GM10248 (cell line): Measurements from ENCODE around the gene GOLPH3.
"Not testable (repeated sequence)": the region's sequence is repeated elsewhere in the genome, so short reads cannot be mapped to it uniquely, and the experiment has no call there.

ENCODE experiments used
- CTCF ChIA-PET: fragments of 300-600 bp; sonication (Branson Sonifier 250); formaldehyde crosslinking; extraction: SDS; loops from one replicate; lab custom pipeline; 2021; ENCODE audit warnings: antibody characterized with exemption; lab: Yijun Ruan, JAX
- POLR2A ChIA-PET: fragments of 350-650 bp; sonication (Branson Sonifier 250); formaldehyde crosslinking; extraction: SDS; loops from one replicate; lab custom pipeline; 2020; ENCODE audit warnings: antibody characterized with exemption; lab: Yijun Ruan, JAX
- DNase-seq: peaks from one replicate; pipeline ENCODE4 v3.0.0; 2012; ENCODE audit errors: extremely low spot score
- TF ChIP-seq, protein P1 (sequence below): IDR thresholded peaks from 2 replicates; pipeline ENCODE4 v1.5.1; 2012; ENCODE audit warnings: mild to moderate bottlenecking, low read depth; ENCODE audit errors: extremely low read depth, missing control alignments, control extremely low read depth

The GOLPH3 gene

DNA sequence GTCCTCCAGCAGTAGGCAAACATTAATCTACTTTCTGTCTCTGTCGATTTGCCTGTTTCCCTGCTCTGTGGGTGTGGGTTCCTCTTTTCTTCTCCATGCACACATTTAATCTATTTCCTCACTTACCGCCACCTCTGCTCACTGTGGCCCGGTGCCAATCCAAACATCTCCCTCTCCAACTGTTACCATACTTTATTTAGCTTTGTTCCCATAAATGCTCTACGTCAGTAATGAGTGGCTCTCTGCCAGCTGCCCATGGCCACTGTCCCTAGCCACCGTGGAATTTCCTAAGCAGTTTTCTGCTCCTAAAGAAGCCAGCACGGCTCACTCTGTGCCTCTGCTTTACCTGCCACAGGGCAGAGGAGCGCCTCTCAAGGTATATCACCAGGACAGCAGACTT lies 19.5 kb upstream of the GOLPH3 start:
- no peak for DNase-seq
- ChIA-PET CTCF (no interaction called here), POLR2A (no interaction called here)
- TF ChIP-seq, protein P1, sequence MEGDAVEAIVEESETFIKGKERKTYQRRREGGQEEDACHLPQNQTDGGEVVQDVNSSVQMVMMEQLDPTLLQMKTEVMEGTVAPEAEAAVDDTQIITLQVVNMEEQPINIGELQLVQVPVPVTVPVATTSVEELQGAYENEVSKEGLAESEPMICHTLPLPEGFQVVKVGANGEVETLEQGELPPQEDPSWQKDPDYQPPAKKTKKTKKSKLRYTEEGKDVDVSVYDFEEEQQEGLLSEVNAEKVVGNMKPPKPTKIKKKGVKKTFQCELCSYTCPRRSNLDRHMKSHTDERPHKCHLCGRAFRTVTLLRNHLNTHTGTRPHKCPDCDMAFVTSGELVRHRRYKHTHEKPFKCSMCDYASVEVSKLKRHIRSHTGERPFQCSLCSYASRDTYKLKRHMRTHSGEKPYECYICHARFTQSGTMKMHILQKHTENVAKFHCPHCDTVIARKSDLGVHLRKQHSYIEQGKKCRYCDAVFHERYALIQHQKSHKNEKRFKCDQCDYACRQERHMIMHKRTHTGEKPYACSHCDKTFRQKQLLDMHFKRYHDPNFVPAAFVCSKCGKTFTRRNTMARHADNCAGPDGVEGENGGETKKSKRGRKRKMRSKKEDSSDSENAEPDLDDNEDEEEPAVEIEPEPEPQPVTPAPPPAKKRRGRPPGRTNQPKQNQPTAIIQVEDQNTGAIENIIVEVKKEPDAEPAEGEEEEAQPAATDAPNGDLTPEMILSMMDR = no peak

DNA sequence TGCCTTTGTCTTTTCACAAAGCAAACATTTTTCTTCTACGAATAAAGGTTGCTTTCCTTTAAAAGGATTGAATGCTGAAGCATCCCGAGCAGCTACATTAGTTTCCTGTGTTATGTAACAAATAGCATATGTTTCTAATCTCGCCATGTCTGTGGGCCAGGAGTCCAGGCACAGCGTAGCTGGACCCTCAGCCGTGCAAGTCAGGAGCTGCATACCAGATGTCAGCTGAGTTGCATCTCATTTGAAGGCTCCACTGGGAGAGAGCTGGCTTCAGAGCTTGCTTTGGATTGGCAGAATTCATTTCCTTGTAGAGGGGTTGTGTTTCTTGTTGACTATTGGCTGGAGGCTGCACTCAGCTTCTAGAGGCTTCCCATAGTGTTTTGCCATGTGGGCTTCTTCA lies 16.0 kb upstream of the GOLPH3 start:
- ChIA-PET CTCF (interaction anchor here (0.8 to 1.3 kb wide), 4 partner anchors 12 to 42 kb away, joined by 3 to 4 read pairs (median 3); partner anchors contain the start of gene GOLPH3), POLR2A (interaction anchor here (0.6 kb wide), 1 partner anchor 273 kb away, joined by 3 read pairs; no protein-coding TSS in a partner anchor)
- TF ChIP-seq, protein P1 = no peak
- no peak for DNase-seq

DNA sequence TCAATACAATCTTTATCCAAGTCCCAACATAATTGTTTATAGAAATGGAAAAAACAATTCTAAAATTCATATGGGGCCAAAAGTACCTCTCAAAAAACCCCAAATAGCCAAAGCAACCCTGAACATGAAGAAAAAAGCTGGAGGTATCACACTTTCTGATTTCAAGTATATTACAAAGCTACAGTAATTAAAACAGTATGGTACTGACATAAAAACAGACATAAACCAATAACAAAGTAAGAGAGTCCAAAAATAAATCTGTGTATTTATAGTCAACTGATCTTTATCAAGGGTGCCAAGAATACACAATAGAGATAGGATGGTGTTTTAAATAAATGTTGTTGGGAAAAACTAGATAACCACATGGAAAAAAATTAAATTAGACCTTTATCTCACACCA lies 13.6 kb upstream of the GOLPH3 start:
- no peak for DNase-seq
- ChIA-PET CTCF (no interaction called here), POLR2A (no interaction called here)
- TF ChIP-seq, protein P1 = no peak

DNA sequence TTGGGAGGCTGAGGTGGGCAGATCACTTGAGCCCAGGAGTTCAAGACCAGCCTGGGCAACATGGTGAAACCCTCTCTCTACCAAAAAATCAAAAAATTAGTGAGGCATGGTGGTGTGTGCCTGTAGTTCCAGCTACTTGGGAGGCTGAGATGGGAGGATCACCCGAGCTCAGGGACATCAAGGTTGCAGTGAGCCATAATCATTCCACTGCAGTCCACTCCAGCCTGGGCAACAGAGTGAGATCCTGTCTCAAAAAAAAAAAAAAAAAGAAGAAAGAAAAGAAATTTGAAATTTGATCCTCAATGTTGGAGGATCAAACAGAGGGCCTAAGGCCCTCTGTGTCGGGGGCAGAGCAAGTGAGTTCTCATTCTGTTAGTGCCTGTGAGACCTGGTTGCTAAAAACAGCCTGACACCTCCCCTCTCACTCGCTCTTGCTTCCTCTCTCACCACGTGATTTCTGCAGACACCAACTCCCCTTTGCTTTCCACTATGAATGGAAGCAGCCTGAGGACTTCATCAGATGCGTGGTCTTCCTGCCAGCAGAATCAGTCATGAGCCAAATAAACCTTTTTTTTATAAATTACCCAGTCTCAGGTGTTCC lies 8.4 kb upstream of the GOLPH3 start:
- ChIA-PET CTCF (interaction anchor here (0.9 kb wide), 1 partner anchor 50 kb away, joined by 3 read pairs; no protein-coding TSS in a partner anchor), POLR2A (interaction anchor here (0.6 to 0.9 kb wide), 3 partner anchors 9 to 159 kb away, joined by 3 to 4 read pairs (median 3); partner anchors contain the start of gene GOLPH3)
- DNase-seq = peak; percentile 57
- TF ChIP-seq, protein P1 = no peak

DNA sequence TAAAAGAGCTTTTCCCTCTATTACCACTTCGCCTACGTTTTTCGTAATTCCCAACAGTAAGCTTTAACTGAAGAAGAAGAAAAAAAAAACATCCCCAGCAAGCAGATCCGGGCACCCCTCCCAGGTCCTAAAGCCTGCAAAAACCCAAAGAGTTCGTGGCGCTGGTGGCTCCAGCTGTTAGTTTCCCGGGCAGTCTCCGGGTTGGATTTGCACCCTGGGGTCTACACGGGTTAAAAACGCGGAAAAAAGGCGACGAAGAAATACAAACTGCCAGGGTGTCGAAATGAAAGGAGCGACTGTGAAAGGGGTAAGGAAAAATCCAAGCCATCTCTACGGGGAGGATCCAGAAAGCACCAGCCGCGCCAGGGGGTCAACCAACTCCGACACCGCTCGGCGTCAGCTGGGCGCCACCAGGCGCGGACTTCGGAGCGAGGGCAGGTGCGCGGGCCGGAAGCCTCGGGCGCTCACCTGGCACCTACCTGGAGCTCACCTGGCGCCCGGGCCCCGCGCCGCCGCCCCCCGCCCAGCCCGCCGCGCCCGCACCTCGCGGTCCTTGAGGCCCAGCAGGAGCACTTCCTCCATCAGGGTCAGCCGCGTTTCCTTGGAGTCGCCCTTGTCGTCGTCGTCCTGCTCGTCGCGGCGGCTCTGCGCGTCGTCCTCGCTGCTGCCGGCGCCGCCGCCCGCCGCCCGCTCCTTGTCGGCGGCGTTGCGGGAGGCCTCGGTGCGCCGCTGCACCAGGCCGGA lies 680 bp downstream of the GOLPH3 start:
- TF ChIP-seq, protein P1 = no peak
- CTCF ChIA-PET = interaction anchor here (0.8 to 1.8 kb wide), 10 partner anchors 7 to 156 kb away, joined by 3 to 9 read pairs (median 3); no protein-coding TSS in a partner anchor
- peak; percentile 45 for DNase-seq
- POLR2A ChIA-PET = interaction anchor here (0.6 kb wide), 1 partner anchor 9 kb away, joined by 4 read pairs; no protein-coding TSS in a partner anchor

DNA sequence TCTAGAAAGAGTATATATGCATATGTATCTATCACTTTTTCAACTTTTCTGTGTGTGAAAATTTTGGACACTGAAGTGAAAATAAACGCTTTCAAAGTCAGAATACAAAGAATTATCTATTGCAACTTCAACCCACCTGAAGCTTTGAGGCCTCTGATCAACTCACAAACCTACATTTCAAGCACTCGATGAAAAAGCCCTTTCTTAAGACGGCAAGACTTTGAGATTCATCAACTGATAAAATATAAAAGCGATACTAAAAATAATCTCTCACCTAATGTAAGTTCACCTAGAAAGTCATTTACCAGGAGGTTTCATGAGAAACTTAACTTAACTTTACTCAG lies 1.2 kb downstream of the GOLPH3 start:
- POLR2A ChIA-PET = interaction anchor here (0.7 kb wide), 1 partner anchor 403 kb away, joined by 3 read pairs; no protein-coding TSS in a partner anchor
- CTCF ChIA-PET = interaction anchor here (0.8 to 1.6 kb wide), 5 partner anchors 8 to 63 kb away, joined by 3 to 5 read pairs (median 3); no protein-coding TSS in a partner anchor

DNA sequence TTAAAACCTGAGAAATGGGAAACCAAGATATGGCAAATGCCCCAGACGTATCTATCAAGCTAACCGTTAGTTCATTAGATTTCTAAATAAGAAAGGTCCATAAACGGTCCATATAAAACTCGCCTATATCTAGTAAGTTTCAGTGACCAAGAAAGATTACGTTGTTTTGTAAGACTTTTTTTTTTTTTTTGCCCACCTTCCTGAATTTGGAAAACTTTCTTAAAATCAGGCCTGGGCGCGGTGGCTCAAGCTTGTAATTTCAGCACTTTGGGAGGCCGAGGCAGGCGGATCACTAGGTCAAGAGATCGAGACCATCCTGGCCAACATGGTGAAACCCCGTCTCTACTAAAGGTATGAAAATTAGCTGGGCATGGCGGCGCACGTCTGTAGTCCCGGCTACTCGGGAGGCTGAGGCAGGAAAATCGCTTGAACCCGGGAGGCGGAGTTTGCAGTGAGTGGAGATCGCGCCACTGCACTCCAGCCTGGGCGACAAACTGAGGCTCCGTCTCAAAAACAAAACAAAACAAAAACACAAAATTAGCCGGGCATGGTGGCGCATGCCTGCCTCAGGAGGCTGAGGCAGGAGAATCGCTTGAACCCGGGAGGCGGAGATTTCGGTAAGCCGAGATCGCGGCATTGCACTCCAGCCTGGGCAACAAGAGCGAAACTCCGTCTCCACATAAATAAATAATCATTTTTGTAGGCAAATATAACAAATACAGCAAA lies 1.8 kb downstream of the GOLPH3 start:
- CTCF ChIA-PET = interaction anchor here (0.8 to 1.3 kb wide), 2 partner anchors 9 to 28 kb away, joined by 3 read pairs; no protein-coding TSS in a partner anchor
- POLR2A ChIA-PET = interaction anchor here (0.7 kb wide), 2 partner anchors 11 to 403 kb away, joined by 3 read pairs; no protein-coding TSS in a partner anchor
- DNase-seq = not testable (repeated sequence)

More for the DNA sequence above, 1.2 kb downstream of the GOLPH3 start:
- DNase-seq = no peak
- TF ChIP-seq, protein P1 = no peak
